Measurements from ENCODE around the gene SH3BP1. TPM values are rescaled to one million over a fixed set of nuclear protein-coding genes. Genes with fewer than 3 reads are reported as not detected.
A peak's percentile ranks its signal among the peaks of the same experiment; 100 is the strongest.

SH3BP1 gene
- total and polyA plus RNA-seq, 2 of the 13 experiments (the other 11 are each of a cell fraction or from before 2014, with no cell fraction given): 8.4 to 18.5 TPM

DNA sequence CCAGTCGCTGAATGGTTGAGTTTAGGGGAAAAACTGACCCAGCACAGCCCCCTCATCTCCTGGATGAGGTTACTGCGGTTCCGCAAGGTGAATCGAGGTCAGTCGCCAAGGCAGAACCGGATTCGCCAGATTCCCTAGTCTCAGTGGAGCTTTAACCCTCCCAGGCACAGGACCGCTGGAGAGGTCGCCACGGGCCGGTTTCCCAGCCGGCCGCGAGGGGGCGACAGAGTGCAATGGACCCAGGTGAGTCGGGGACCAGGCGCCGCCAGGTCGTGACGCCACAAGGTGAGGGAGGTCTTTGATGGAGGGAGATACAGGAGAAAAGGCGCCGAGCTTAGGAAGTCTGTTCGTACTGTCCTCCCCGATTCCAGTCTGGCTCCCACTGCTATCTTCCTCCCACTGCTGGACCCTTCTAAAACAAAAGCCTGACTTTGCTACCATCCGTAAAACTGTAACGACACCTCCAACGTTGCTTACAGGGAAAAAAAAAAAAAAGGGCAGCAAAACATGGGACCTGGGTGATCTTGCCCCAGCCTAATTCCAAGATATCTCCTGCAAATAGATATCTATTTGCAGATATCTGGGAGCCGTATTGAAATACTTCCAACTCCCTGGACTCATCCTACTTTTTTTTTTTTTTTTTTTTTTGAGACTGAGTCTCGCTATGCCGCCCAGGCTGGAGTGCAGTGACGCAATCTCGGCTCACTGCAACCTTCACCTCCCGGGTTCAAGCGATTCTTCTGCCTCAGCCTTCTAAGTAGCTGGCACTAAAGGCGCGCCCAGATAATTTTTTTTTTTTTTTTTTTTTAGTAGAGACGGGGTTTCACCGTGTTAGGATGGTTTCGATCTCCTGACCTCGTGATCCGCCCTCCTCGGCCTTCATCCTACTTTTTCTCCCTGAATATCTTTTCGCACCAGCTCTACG is 32.2 kb upstream of the SH3BP1 start (continued):
- TF ChIP-seq PTBP1 (IDR thresholded peaks at IDR 0.05; ENCODE audit: low read depth, low read length, poor library complexity, severe bottlenecking) (no peak), HNF4G (IDR thresholded peaks at IDR 0.05; ENCODE audit: borderline replicate concordance, low read depth, low read length) (no peak), HNF4G (CRISPR knock-in tag; IDR thresholded peaks at IDR 0.05; ENCODE audit: borderline replicate concordance, low read depth) (no peak; the same call in 1 of the 2 replicates), ZNF704 (CRISPR knock-in tag; IDR thresholded peaks at IDR 0.05; ENCODE audit: borderline replicate concordance) (no peak), MAFK (conservative IDR thresholded peaks at IDR 0.05 in 1 of 2, IDR thresholded peaks at IDR 0.05 in 1 of 2; ENCODE audit: low read length in 2 of 2) (no peak), ZNF589 (CRISPR knock-in tag; conservative IDR thresholded peaks at IDR 0.05) (no peak), TAF1 (CRISPR knock-in tag; IDR thresholded peaks at IDR 0.05) (peak; percentile 7; the same call in 1 of the 2 replicates), CEBPB (IDR thresholded peaks at IDR 0.05; ENCODE audit: borderline replicate concordance, low read depth, low read length) (no peak), ZBTB38 (CRISPR knock-in tag; IDR thresholded peaks at IDR 0.05) (no peak), XBP1 (CRISPR knock-in tag; IDR thresholded peaks at IDR 0.05) (no peak), ZNF773 (CRISPR knock-in tag; IDR thresholded peaks at IDR 0.05; ENCODE audit: borderline replicate concordance) (no peak), ZBTB10 (CRISPR knock-in tag; IDR thresholded peaks at IDR 0.05; ENCODE audit: borderline replicate concordance) (no peak), PHF21A (CRISPR knock-in tag; IDR thresholded peaks at IDR 0.05) (no peak), ZSCAN9 (CRISPR knock-in tag; IDR thresholded peaks at IDR 0.05; ENCODE audit: borderline replicate concordance) (peak; percentile 60; the same call in 1 of the 2 replicates), JDP2 (CRISPR knock-in tag; IDR thresholded peaks at IDR 0.05; ENCODE audit: borderline replicate concordance) (no peak)
- TF ChIP-seq, protein P1, sequence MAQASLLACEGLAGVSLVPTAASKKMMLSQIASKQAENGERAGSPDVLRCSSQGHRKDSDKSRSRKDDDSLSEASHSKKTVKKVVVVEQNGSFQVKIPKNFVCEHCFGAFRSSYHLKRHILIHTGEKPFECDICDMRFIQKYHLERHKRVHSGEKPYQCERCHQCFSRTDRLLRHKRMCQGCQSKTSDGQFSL (CRISPR knock-in tag; IDR thresholded peaks at IDR 0.05): no peak
- TF ChIP-seq, protein P2, sequence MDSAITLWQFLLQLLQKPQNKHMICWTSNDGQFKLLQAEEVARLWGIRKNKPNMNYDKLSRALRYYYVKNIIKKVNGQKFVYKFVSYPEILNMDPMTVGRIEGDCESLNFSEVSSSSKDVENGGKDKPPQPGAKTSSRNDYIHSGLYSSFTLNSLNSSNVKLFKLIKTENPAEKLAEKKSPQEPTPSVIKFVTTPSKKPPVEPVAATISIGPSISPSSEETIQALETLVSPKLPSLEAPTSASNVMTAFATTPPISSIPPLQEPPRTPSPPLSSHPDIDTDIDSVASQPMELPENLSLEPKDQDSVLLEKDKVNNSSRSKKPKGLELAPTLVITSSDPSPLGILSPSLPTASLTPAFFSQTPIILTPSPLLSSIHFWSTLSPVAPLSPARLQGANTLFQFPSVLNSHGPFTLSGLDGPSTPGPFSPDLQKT (CRISPR knock-in tag; IDR thresholded peaks at IDR 0.05; ENCODE audit: borderline replicate concordance): no peak
- TF ChIP-seq, protein P3, sequence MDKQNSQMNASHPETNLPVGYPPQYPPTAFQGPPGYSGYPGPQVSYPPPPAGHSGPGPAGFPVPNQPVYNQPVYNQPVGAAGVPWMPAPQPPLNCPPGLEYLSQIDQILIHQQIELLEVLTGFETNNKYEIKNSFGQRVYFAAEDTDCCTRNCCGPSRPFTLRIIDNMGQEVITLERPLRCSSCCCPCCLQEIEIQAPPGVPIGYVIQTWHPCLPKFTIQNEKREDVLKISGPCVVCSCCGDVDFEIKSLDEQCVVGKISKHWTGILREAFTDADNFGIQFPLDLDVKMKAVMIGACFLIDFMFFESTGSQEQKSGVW (CRISPR knock-in tag; IDR thresholded peaks at IDR 0.05; ENCODE audit: borderline replicate concordance): no peak
- TF ChIP-seq, protein P4, sequence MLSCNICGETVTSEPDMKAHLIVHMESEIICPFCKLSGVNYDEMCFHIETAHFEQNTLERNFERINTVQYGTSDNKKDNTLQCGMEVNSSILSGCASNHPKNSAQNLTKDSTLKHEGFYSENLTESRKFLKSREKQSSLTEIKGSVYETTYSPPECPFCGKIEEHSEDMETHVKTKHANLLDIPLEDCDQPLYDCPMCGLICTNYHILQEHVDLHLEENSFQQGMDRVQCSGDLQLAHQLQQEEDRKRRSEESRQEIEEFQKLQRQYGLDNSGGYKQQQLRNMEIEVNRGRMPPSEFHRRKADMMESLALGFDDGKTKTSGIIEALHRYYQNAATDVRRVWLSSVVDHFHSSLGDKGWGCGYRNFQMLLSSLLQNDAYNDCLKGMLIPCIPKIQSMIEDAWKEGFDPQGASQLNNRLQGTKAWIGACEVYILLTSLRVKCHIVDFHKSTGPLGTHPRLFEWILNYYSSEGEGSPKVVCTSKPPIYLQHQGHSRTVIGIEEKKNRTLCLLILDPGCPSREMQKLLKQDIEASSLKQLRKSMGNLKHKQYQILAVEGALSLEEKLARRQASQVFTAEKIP (CRISPR knock-in tag; IDR thresholded peaks at IDR 0.05; ENCODE audit: borderline replicate concordance): no peak

All from HepG2 (cell line).